DND-41 (cell line): ENCODE data around the gene CEMIP2.

ENCODE experiments used
- EZH2 ChIP-seq: IDR thresholded peaks from 3 replicates; pipeline ENCODE4 v1.6.1; 2012; ENCODE audit warnings: borderline replicate concordance, low read depth, mild to moderate bottlenecking, moderate library complexity, low read length, inconsistent platforms; ENCODE audit not compliant: severe bottlenecking
- TF ChIP-seq, protein P1 (sequence below): IDR thresholded peaks from 2 replicates; pipeline ENCODE4 v1.5.1; 2012; ENCODE audit warnings: borderline replicate concordance, low read length, moderate library complexity, mild to moderate bottlenecking; ENCODE audit not compliant: poor library complexity, severe bottlenecking; ENCODE audit errors: extremely low read depth

- TF ChIP-seq, protein P1, sequence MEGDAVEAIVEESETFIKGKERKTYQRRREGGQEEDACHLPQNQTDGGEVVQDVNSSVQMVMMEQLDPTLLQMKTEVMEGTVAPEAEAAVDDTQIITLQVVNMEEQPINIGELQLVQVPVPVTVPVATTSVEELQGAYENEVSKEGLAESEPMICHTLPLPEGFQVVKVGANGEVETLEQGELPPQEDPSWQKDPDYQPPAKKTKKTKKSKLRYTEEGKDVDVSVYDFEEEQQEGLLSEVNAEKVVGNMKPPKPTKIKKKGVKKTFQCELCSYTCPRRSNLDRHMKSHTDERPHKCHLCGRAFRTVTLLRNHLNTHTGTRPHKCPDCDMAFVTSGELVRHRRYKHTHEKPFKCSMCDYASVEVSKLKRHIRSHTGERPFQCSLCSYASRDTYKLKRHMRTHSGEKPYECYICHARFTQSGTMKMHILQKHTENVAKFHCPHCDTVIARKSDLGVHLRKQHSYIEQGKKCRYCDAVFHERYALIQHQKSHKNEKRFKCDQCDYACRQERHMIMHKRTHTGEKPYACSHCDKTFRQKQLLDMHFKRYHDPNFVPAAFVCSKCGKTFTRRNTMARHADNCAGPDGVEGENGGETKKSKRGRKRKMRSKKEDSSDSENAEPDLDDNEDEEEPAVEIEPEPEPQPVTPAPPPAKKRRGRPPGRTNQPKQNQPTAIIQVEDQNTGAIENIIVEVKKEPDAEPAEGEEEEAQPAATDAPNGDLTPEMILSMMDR = no peak
- no peak for TF ChIP-seq EZH2
Measured at GRCh38 chr9:71703172-71703872, 65.0 kb downstream of the CEMIP2 start.
